Measurements from ENCODE around the gene CD70. TPM values are rescaled to one million over a fixed set of nuclear protein-coding genes. Genes with fewer than 3 reads are reported as not detected.

The CD70 gene
- total and polyA plus RNA-seq, 2 of the 8 experiments (the other 6 are each of a cell fraction or from before 2014, with no cell fraction given): 1.3 to 12.0 TPM

GRCh38 chr19:6613711-6614110, 22.8 kb upstream of the CD70 start (continued):
- TF ChIP-seq, protein P1, sequence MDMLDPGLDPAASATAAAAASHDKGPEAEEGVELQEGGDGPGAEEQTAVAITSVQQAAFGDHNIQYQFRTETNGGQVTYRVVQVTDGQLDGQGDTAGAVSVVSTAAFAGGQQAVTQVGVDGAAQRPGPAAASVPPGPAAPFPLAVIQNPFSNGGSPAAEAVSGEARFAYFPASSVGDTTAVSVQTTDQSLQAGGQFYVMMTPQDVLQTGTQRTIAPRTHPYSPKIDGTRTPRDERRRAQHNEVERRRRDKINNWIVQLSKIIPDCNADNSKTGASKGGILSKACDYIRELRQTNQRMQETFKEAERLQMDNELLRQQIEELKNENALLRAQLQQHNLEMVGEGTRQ (IDR thresholded peaks at IDR 0.05; ENCODE audit: low read length): no peak
